ENCODE measurements around the gene NPC2. TPM values are rescaled to one million over a fixed set of nuclear protein-coding genes. Genes with fewer than 3 reads are reported as not detected.

The NPC2 gene
- total RNA-seq, 1 donor from 2014 or later = 15.5 TPM

GRCh38 chr14:74527736-74528280 is 34.7 kb upstream of the NPC2 start:
- no peaks in the 10 kb centered on the region for H3K9me3 Mint-ChIP-seq
- peaks cover 12% of the 10 kb centered on the region for H3K27me3 Mint-ChIP-seq
- DNase-seq = no peak
- H3K27ac Mint-ChIP-seq = no peak overlapping the region
- H3K4me3 Mint-ChIP-seq = no peak overlapping the region
- intact Hi-C loops (cut with micrococcal nuclease) = no loop called here
- H3K4me1 Mint-ChIP-seq = no peaks in the 10 kb centered on the region
- no peaks in the 10 kb centered on the region for H3K36me3 Mint-ChIP-seq (ENCODE audit: low read depth)

- intact Hi-C loops (cut with micrococcal nuclease) = no loop called here
- DNase-seq = no peak
- H3K27me3 Mint-ChIP-seq = peaks cover 12% of the 10 kb centered on the region
- H3K4me1 Mint-ChIP-seq = no peaks in the 10 kb centered on the region
- no peaks in the 10 kb centered on the region for H3K36me3 Mint-ChIP-seq (ENCODE audit: low read depth)
- no peak overlapping the region for H3K4me3 Mint-ChIP-seq
- no peaks in the 10 kb centered on the region for H3K9me3 Mint-ChIP-seq
- H3K27ac Mint-ChIP-seq = peak overlapping the region; percentile 10
Measured at GRCh38 chr14:74526854-74527585, 33.9 kb upstream of the NPC2 start.

GRCh38 chr14:74525361-74525851 is 32.3 kb upstream of the NPC2 start:
- intact Hi-C loops (cut with micrococcal nuclease) = no loop called here
- Mint-ChIP-seq H3K36me3 (ENCODE audit: low read depth) (no peaks in the 10 kb centered on the region), H3K27me3 (peaks cover 15% of the 10 kb centered on the region), H3K9me3 (no peaks in the 10 kb centered on the region), H3K4me1 (no peaks in the 10 kb centered on the region), H3K4me3 (no peak overlapping the region), H3K27ac (no peak overlapping the region)
- DNase-seq = no peak

- Mint-ChIP-seq H3K4me3 (no peak overlapping the region), H3K36me3 (ENCODE audit: low read depth) (no peaks in the 10 kb centered on the region), H3K27me3 (peaks cover 15% of the 10 kb centered on the region), H3K27ac (no peak overlapping the region), H3K4me1 (no peaks in the 10 kb centered on the region), H3K9me3 (no peaks in the 10 kb centered on the region)
- intact Hi-C loops (cut with micrococcal nuclease) = no loop called here
- no peak for DNase-seq
Measured at GRCh38 chr14:74524812-74525135, 31.7 kb upstream of the NPC2 start.

GRCh38 chr14:74524076-74524811 is 31.1 kb upstream of the NPC2 start:
- DNase-seq = no peak
- no peaks in the 10 kb centered on the region for H3K36me3 Mint-ChIP-seq (ENCODE audit: low read depth)
- H3K9me3 Mint-ChIP-seq = no peaks in the 10 kb centered on the region
- no peaks in the 10 kb centered on the region for H3K4me1 Mint-ChIP-seq
- no peak overlapping the region for H3K27ac Mint-ChIP-seq
- intact Hi-C loops (cut with micrococcal nuclease) = no loop called here
- H3K27me3 Mint-ChIP-seq = peaks cover 15% of the 10 kb centered on the region
- no peak overlapping the region for H3K4me3 Mint-ChIP-seq

GRCh38 chr14:74522740-74523139 is 29.6 kb upstream of the NPC2 start:
- no peak for DNase-seq
- Mint-ChIP-seq H3K4me1 (no peaks in the 10 kb centered on the region), H3K36me3 (ENCODE audit: low read depth) (no peaks in the 10 kb centered on the region), H3K9me3 (no peaks in the 10 kb centered on the region), H3K27ac (no peak overlapping the region), H3K27me3 (peaks cover 23% of the 10 kb centered on the region), H3K4me3 (no peak overlapping the region)
- intact Hi-C loops (cut with micrococcal nuclease) = no loop called here

- H3K27me3 Mint-ChIP-seq = peaks cover 23% of the 10 kb centered on the region
- H3K4me1 Mint-ChIP-seq = no peaks in the 10 kb centered on the region
- intact Hi-C loops (cut with micrococcal nuclease) = no loop called here
- no peak overlapping the region for H3K27ac Mint-ChIP-seq
- H3K9me3 Mint-ChIP-seq = no peaks in the 10 kb centered on the region
- no peak overlapping the region for H3K4me3 Mint-ChIP-seq
- DNase-seq = no peak
- no peaks in the 10 kb centered on the region for H3K36me3 Mint-ChIP-seq (ENCODE audit: low read depth)
Measured at GRCh38 chr14:74521756-74522155, 28.7 kb upstream of the NPC2 start.

- Mint-ChIP-seq H3K9me3 (no peaks in the 10 kb centered on the region), H3K36me3 (ENCODE audit: low read depth) (no peaks in the 10 kb centered on the region), H3K27ac (no peak overlapping the region), H3K4me1 (peaks cover 4% of the 10 kb centered on the region), H3K27me3 (peaks cover 21% of the 10 kb centered on the region), H3K4me3 (no peak overlapping the region)
- no peak for DNase-seq
- intact Hi-C loops (cut with micrococcal nuclease) = no loop called here
Measured at GRCh38 chr14:74519316-74520074, 26.4 kb upstream of the NPC2 start.

- Mint-ChIP-seq H3K27ac (no peak overlapping the region), H3K27me3 (peaks cover 26% of the 10 kb centered on the region), H3K4me3 (no peak overlapping the region), H3K36me3 (ENCODE audit: low read depth) (no peaks in the 10 kb centered on the region), H3K9me3 (no peaks in the 10 kb centered on the region), H3K4me1 (peaks cover 7% of the 10 kb centered on the region)
- intact Hi-C loops (cut with micrococcal nuclease) = no loop called here
- DNase-seq = no peak
Measured at GRCh38 chr14:74518221-74518620, 25.1 kb upstream of the NPC2 start.

- intact Hi-C loops (cut with micrococcal nuclease) = no loop called here
- peaks cover 28% of the 10 kb centered on the region for H3K27me3 Mint-ChIP-seq
- DNase-seq = no peak
- H3K9me3 Mint-ChIP-seq = no peaks in the 10 kb centered on the region
- H3K4me1 Mint-ChIP-seq = peaks cover 7% of the 10 kb centered on the region
- H3K4me3 Mint-ChIP-seq = no peak overlapping the region
- H3K36me3 Mint-ChIP-seq (ENCODE audit: low read depth) = no peaks in the 10 kb centered on the region
- H3K27ac Mint-ChIP-seq = no peak overlapping the region
Measured at GRCh38 chr14:74517731-74518130, 24.6 kb upstream of the NPC2 start.

- intact Hi-C loops (cut with micrococcal nuclease) = no loop called here
- Mint-ChIP-seq H3K4me3 (no peak overlapping the region), H3K9me3 (no peaks in the 10 kb centered on the region), H3K36me3 (ENCODE audit: low read depth) (no peaks in the 10 kb centered on the region), H3K27ac (no peak overlapping the region), H3K4me1 (peaks cover 7% of the 10 kb centered on the region), H3K27me3 (peaks cover 33% of the 10 kb centered on the region)
- no peak for DNase-seq
Measured at GRCh38 chr14:74516451-74517160, 23.5 kb upstream of the NPC2 start.

- Mint-ChIP-seq H3K4me3 (no peak overlapping the region), H3K9me3 (no peaks in the 10 kb centered on the region), H3K36me3 (ENCODE audit: low read depth) (no peaks in the 10 kb centered on the region), H3K27me3 (peaks cover 33% of the 10 kb centered on the region), H3K27ac (no peak overlapping the region), H3K4me1 (peaks cover 7% of the 10 kb centered on the region)
- intact Hi-C loops (cut with micrococcal nuclease) = no loop called here
- DNase-seq = no peak
Measured at GRCh38 chr14:74515891-74516412, 22.8 kb upstream of the NPC2 start.

- Mint-ChIP-seq H3K36me3 (ENCODE audit: low read depth) (no peaks in the 10 kb centered on the region), H3K4me1 (peaks cover 7% of the 10 kb centered on the region), H3K9me3 (no peaks in the 10 kb centered on the region), H3K27me3 (peaks cover 30% of the 10 kb centered on the region), H3K4me3 (no peak overlapping the region), H3K27ac (no peak overlapping the region)
- DNase-seq = no peak
- intact Hi-C loops (cut with micrococcal nuclease) = no loop called here
Measured at GRCh38 chr14:74514471-74514941, 21.4 kb upstream of the NPC2 start.
